GM23248 (cell line): ENCODE measurements around the gene PAQR9.

Source experiments
- EZH2 ChIP-seq: fragments of 200-600 bp; sonication (generic); IDR thresholded peaks from 2 replicates; pipeline ENCODE4 v1.6.1; 2018; ENCODE audit warnings: antibody characterized with exemption, mild to moderate bottlenecking; ENCODE audit not compliant: insufficient read depth, poor library complexity, severe bottlenecking
- EZH2phosphoT487 ChIP-seq: fragments of 200-600 bp; sonication (generic); IDR thresholded peaks from 2 replicates; pipeline ENCODE4 v1.6.1; 2018; ENCODE audit warnings: antibody characterized with exemption, moderate library complexity, mild to moderate bottlenecking, low read depth; ENCODE audit not compliant: insufficient read depth

DNA sequence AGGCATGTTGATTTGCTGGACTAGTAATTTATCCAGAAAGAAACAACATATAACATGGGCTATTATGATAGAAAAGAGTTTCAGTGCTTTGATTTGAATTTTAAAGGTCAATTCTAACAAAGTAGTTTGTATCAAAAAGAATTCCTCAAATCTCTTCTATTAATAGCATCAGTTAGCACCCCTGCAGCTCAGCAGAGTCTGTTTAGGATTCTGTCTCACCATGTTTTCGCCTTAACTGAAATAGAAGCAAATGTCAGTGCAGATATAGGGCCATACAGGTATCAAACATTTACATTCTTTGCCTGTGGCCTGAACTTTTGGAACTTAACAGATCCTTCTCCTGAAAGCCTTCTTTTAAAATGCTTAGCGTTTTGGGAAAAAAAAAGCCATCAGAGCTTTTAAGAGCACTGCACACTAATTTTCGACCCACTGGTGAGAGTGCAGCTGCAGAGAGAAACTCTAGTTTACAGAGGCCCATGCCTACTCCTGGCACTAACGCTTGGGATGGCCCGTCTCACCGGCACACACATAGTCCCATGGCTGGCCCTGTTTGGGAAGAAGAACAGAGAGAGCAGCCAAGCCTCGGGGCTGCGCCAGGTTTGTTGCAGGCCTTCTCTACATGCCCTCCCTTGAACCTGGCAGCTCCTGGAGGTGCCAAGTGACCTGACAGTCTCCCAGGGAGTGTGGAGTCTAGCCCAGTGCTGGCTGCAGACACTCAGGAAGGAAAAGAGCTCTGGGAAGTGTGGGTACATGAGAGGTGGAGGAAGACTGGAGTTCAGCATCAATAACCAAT, 9.9 kb upstream of the PAQR9 start:
- TF ChIP-seq EZH2 (no peak), EZH2phosphoT487 (no peak)
